ENCODE measurements around the gene AVPI1.

Gene AVPI1

GRCh38 chr10:97719602-97720001, 32.6 kb upstream of the AVPI1 start:
- peaks cover 40% of the 10 kb centered on the region for H3K4me1 ChIP-seq (ENCODE audit: control insufficient read depth, insufficient read depth, low read length)

GRCh38 chr10:97718659-97719142, 31.7 kb upstream of the AVPI1 start:
- Histone ChIP-seq H3K4me3 (ENCODE audit: low read length) (peak overlapping the region; percentile 18), H3K27me3 (ENCODE audit: control insufficient read depth, insufficient read depth, low read length) (no peaks in the 10 kb centered on the region), H3K4me1 (ENCODE audit: control insufficient read depth, insufficient read depth, low read length) (peaks cover 40% of the 10 kb centered on the region), H3K36me3 (ENCODE audit: control insufficient read depth, insufficient read depth, low read length) (peaks cover 8% of the 10 kb centered on the region), H3K9ac (ENCODE audit: low read length) (no peak overlapping the region), H3K27ac (ENCODE audit: low read depth, low read length) (peak overlapping the region; percentile 25)

More at GRCh38 chr10:97719602-97720001, 32.6 kb upstream of the AVPI1 start:
- no peak overlapping the region for H3K27ac ChIP-seq (ENCODE audit: low read depth, low read length)
- peaks cover 8% of the 10 kb centered on the region for H3K36me3 ChIP-seq (ENCODE audit: control insufficient read depth, insufficient read depth, low read length)
- H3K4me3 ChIP-seq (ENCODE audit: low read length), result no peak overlapping the region
- H3K27me3 ChIP-seq (ENCODE audit: control insufficient read depth, insufficient read depth, low read length), result no peaks in the 10 kb centered on the region
- H3K9ac ChIP-seq (ENCODE audit: low read length), result no peak overlapping the region

DNA sequence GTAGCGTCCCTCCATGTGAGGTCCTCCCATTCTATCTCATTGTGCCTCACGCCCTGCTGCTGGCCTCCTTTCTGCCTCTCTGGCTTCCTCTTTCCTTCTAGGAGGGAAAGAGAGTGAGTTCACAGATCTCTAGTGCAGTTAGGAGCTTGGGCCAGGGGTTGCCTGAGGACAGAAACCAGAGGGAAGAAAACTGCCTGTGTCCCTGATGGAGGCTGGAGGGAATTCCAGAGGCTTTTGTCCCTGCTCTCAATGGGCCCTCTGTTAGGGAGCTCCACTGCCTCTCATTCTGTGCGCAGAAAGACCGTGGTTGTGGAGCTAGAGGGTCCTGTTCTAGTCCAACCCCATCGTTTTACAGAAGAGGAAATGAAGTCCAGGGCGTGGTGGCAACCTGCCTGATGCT, 31.1 kb upstream of the AVPI1 start:
- H3K9ac ChIP-seq (ENCODE audit: low read length), result no peak overlapping the region
- H3K27ac ChIP-seq (ENCODE audit: low read depth, low read length), result peak overlapping the region; percentile 60

GRCh38 chr10:97717627-97718026, 30.6 kb upstream of the AVPI1 start:
- H3K27ac ChIP-seq (ENCODE audit: low read depth, low read length), result peak overlapping the region; percentile 60
- no peaks in the 10 kb centered on the region for H3K27me3 ChIP-seq (ENCODE audit: control insufficient read depth, insufficient read depth, low read length)
- H3K4me3 ChIP-seq (ENCODE audit: low read length), result no peak overlapping the region
- H3K9ac ChIP-seq (ENCODE audit: low read length), result no peak overlapping the region
- peaks cover 8% of the 10 kb centered on the region for H3K36me3 ChIP-seq (ENCODE audit: control insufficient read depth, insufficient read depth, low read length)
- H3K4me1 ChIP-seq (ENCODE audit: control insufficient read depth, insufficient read depth, low read length), result peaks cover 42% of the 10 kb centered on the region

More for the DNA sequence above, 31.1 kb upstream of the AVPI1 start:
- peaks cover 8% of the 10 kb centered on the region for H3K36me3 ChIP-seq (ENCODE audit: control insufficient read depth, insufficient read depth, low read length)
- peaks cover 40% of the 10 kb centered on the region for H3K4me1 ChIP-seq (ENCODE audit: control insufficient read depth, insufficient read depth, low read length)
- H3K27me3 ChIP-seq (ENCODE audit: control insufficient read depth, insufficient read depth, low read length), result no peaks in the 10 kb centered on the region
- no peak overlapping the region for H3K4me3 ChIP-seq (ENCODE audit: low read length)

DNA sequence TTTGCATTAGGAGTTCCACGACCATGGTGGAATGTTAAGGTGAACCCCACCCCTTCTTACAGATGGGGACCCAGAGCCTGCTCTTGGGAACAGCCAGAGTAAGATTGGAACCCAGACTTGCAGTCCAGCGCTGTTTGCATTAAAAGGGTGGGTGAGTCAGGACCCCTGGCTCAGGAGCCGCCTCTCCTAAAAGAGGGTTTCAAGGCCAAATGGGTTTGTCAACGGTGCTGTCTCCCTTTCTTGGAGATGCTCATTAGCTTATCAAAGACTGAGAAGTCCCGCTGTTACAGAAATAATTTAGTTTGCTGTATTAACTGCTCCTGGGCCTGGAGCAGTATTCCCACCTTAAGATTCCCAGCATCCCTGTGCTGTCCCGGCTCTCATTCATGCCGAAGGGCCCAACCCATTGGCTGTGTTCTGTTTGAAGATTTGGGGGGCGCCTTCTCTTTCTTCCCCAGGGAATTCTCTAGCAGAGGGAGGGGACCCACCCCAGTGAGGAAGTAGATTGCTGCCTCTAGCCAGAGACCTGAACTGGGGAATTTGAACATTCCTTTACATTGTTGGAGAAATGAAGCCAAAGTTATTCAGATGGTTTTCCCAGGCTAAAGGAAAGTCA, 28.3 kb upstream of the AVPI1 start:
- H3K36me3 ChIP-seq (ENCODE audit: control insufficient read depth, insufficient read depth, low read length), result peaks cover 8% of the 10 kb centered on the region
- H3K27me3 ChIP-seq (ENCODE audit: control insufficient read depth, insufficient read depth, low read length), result no peaks in the 10 kb centered on the region
- no peak overlapping the region for H3K9ac ChIP-seq (ENCODE audit: low read length)
- H3K4me1 ChIP-seq (ENCODE audit: control insufficient read depth, insufficient read depth, low read length), result peaks cover 42% of the 10 kb centered on the region
- peak overlapping the region; percentile 94 for H3K4me3 ChIP-seq (ENCODE audit: low read length)
- peak overlapping the region; percentile 95 for H3K27ac ChIP-seq (ENCODE audit: low read depth, low read length)

GRCh38 chr10:97714401-97715258, 27.6 kb upstream of the AVPI1 start:
- peak overlapping the region; percentile 95 for H3K27ac ChIP-seq (ENCODE audit: low read depth, low read length)
- H3K36me3 ChIP-seq (ENCODE audit: control insufficient read depth, insufficient read depth, low read length), result peaks cover 8% of the 10 kb centered on the region
- peak overlapping the region; percentile 50 for H3K9ac ChIP-seq (ENCODE audit: low read length)
- H3K27me3 ChIP-seq (ENCODE audit: control insufficient read depth, insufficient read depth, low read length), result no peaks in the 10 kb centered on the region
- H3K4me3 ChIP-seq (ENCODE audit: low read length), result peak overlapping the region; percentile 94
- peaks cover 46% of the 10 kb centered on the region for H3K4me1 ChIP-seq (ENCODE audit: control insufficient read depth, insufficient read depth, low read length)

- Histone ChIP-seq H3K9ac (ENCODE audit: low read length) (peak overlapping the region; percentile 50), H3K36me3 (ENCODE audit: control insufficient read depth, insufficient read depth, low read length) (peaks cover 8% of the 10 kb centered on the region), H3K27ac (ENCODE audit: low read depth, low read length) (peak overlapping the region; percentile 95), H3K4me1 (ENCODE audit: control insufficient read depth, insufficient read depth, low read length) (peaks cover 41% of the 10 kb centered on the region), H3K27me3 (ENCODE audit: control insufficient read depth, insufficient read depth, low read length) (no peaks in the 10 kb centered on the region), H3K4me3 (ENCODE audit: low read length) (peak overlapping the region; percentile 94)
Observed at GRCh38 chr10:97713826-97714400, 26.9 kb upstream of the AVPI1 start.

DNA sequence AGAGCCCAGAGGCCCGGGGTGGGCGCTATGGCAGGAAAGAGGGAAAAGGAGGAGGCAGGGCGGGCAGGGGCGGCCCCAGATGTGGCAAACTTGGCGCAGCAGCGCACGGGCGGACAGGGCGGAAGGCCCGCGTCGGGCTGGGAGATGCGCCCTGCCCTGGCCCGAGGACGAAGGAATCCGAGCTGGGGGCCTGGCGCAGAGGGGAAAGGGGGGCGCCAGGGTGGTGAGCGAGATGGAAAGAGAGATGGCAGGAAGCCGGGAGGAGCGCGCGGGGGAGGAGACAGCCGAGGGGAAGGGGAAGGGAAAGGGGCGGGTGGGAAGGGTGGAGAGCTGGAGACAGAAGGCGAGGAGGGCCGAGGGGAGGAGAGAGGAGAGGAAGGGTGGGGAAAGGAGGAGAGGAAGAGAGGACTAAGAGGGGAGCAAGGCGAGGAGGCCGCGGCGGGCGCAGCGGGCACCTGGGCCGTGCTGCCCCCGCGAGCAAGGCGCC, 26.3 kb upstream of the AVPI1 start, which contains the start of gene MARVELD1:
TSS of gene MARVELD1 (plus strand) at position 392 of the 487 bp plus-strand sequence. CDS start 147 bp downstream, outside the sequence.
- Histone ChIP-seq H3K27me3 (ENCODE audit: control insufficient read depth, insufficient read depth, low read length) (no peaks in the 10 kb centered on the region), H3K36me3 (ENCODE audit: control insufficient read depth, insufficient read depth, low read length) (peaks cover 8% of the 10 kb centered on the region), H3K27ac (ENCODE audit: low read depth, low read length) (peak within 1 kb of the TSS; percentile 95), H3K9ac (ENCODE audit: low read length) (peak within 1 kb of the TSS; percentile 50), H3K4me3 (ENCODE audit: low read length) (peak within 1 kb of the TSS; percentile 94), H3K4me1 (ENCODE audit: control insufficient read depth, insufficient read depth, low read length) (peaks cover 37% of the 10 kb centered on the region)

DNA sequence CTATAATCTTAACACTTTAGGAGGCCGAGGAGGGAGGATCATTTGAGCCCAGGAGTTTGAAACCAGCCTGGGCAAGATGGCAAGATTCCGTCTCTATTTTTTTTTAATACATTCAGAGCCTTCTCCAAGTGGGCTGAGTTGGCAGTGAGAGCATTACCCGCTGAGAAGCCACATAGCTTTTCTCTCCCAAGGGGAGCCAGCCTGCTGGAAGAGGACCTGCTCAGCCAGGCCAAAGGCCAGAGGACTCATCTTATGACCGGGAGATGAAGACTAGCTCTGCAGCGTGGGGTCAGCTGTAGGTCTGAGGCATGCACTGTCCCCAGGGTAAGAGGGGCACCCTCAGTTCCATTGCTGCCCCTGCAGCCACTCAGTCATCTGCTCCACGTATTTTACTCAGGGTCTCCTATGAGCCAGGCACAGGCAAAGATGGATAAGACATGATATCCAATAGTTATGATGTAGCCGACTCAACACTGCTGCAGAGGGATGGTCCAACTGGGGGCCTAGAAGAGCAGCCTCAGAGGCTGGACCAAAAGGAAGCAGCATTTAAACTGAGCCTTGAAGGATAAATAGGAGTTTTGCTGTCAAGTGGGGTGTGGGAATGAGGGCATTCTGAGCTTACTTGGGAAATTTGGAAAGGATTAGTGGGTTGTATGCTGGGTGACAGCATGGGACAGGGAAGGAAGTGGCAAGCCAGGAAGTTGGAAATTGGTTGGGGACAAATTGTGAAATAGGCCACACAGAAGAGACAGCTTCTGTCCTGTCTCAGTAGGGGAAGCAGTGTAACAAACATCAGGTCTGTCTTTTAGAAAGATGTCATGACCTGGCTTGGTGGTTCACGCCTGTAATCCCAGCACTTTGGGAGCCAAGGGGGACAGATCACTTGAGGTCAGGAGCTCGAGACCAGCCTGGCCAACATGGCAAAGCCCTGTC, 24.9 kb upstream of the AVPI1 start:
- Histone ChIP-seq H3K4me3 (ENCODE audit: low read length) (no peak overlapping the region), H3K27me3 (ENCODE audit: control insufficient read depth, insufficient read depth, low read length) (no peaks in the 10 kb centered on the region), H3K4me1 (ENCODE audit: control insufficient read depth, insufficient read depth, low read length) (peaks cover 27% of the 10 kb centered on the region), H3K9ac (ENCODE audit: low read length) (no peak overlapping the region), H3K36me3 (ENCODE audit: control insufficient read depth, insufficient read depth, low read length) (peaks cover 5% of the 10 kb centered on the region), H3K27ac (ENCODE audit: low read depth, low read length) (no peak overlapping the region)

- Histone ChIP-seq H3K4me3 (ENCODE audit: low read length) (no peak overlapping the region), H3K27me3 (ENCODE audit: control insufficient read depth, insufficient read depth, low read length) (no peaks in the 10 kb centered on the region), H3K27ac (ENCODE audit: low read depth, low read length) (peak overlapping the region; percentile 66), H3K4me1 (ENCODE audit: control insufficient read depth, insufficient read depth, low read length) (peaks cover 13% of the 10 kb centered on the region), H3K36me3 (ENCODE audit: control insufficient read depth, insufficient read depth, low read length) (no peaks in the 10 kb centered on the region), H3K9ac (ENCODE audit: low read length) (no peak overlapping the region)
Observed at GRCh38 chr10:97708976-97709946, 22.2 kb upstream of the AVPI1 start.

DNA sequence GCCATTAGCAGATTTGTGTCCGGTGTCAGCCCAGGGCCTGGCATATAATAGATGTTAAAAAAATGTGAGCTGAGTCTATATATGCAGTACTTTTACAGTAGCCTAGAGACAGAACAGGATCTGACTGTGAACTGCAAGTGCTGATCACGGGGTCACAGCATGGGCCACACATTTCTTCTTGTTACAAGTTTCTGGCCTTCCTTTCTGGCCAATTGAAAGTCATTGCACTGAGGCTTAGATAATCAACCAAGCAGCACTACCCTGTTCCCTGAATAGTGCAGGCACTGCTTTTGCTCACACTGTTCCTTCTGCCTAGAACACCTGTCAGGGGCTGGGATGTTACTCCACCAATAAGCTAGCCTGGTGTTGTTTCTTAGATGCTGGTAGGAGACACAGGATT, 21.1 kb upstream of the AVPI1 start:
- H3K9ac ChIP-seq (ENCODE audit: low read length), result no peak overlapping the region
- peak overlapping the region; percentile 19 for H3K27ac ChIP-seq (ENCODE audit: low read depth, low read length)
- H3K36me3 ChIP-seq (ENCODE audit: control insufficient read depth, insufficient read depth, low read length), result no peaks in the 10 kb centered on the region
- H3K4me1 ChIP-seq (ENCODE audit: control insufficient read depth, insufficient read depth, low read length), result peaks cover 13% of the 10 kb centered on the region
- no peak overlapping the region for H3K4me3 ChIP-seq (ENCODE audit: low read length)
- no peaks in the 10 kb centered on the region for H3K27me3 ChIP-seq (ENCODE audit: control insufficient read depth, insufficient read depth, low read length)
